Superior temporal gyrus (tissue), 1 donor: ENCODE data around the gene PHKA2.

ENCODE experiments used
- DNase-seq: peaks from one replicate; pipeline ENCODE4 v3.0.0-alpha.2; 2016; ENCODE audit errors: extremely low spot score

Gene PHKA2

DNA sequence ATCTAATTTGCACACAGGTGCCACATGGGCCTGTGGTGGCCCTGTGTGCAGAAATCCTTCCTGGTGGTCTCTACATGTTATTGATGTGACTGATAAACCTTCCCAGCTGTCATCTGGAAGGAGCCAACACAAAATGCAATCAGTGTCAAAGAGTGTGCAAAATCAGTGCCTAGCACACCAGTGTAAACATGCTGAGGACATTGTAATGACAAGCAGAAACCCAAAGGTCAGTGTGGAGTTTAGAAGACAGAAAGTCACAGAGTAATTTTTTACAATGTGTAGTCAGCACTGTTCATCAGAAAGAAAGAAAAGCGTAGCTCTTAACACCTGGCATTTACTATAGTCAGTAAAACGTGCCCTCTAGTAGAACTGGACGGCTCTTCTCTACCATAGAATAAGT, 50.3 kb downstream of the PHKA2 start:
- no peak for DNase-seq

DNA sequence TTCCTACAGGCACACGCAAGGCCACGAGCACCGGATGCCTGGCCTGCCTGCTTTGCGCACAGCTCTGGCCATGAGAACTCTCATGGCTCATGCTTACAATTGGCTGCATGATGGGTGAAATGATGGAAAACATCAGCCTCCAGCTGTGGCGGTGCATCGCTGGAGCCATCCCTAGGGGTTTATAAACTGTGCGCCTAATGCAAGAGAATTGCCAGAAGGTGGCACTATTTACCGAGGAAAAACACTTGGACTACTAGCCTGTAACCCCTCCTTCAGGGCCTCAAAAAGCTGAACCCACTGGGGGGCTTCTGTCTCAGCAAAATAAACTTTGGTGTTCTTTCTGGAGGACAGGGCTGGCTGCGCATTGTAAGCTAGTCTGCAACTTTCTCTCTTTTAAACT, 51.9 kb downstream of the PHKA2 start:
- peak; percentile 53 for DNase-seq

DNA sequence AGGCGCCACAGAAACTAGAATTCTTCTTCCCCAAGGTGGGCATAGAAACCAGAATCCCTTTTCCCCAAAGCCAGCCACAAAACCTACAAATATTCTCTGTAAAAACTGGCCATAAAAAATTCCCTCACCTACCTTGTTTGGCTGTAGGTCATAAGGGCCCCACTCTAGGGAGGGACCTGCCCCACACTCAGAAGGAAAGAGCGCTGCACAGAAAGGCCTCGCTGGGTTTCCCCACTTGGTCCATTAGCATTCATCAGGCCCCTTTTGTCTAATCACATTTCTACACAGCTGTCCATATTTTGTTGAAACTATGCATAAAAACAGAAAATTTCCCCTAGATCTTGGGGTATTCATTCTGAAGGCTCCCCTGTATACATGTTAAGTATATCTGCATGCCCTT, 54.1 kb downstream of the PHKA2 start:
- DNase-seq, result no peak

DNA sequence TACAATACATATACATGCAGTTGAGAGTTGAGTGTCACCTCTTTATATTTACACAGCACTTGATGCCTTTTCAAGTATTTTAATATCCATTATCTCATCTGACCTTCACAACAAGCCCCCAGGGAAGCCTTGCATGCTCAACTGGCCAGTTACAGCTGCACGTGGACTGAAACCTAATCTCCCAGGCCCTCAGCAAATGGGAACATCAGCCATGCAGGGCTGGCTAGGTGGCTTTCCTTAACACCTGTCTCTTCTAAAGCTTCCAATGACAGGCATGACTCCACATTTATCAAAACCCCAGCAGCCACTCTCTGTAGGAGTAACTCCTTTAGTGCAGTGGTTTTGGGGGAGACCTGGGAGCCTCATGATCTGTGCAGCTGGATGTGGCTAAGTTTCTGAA, 56.4 kb downstream of the PHKA2 start:
- DNase-seq, result no peak

DNA sequence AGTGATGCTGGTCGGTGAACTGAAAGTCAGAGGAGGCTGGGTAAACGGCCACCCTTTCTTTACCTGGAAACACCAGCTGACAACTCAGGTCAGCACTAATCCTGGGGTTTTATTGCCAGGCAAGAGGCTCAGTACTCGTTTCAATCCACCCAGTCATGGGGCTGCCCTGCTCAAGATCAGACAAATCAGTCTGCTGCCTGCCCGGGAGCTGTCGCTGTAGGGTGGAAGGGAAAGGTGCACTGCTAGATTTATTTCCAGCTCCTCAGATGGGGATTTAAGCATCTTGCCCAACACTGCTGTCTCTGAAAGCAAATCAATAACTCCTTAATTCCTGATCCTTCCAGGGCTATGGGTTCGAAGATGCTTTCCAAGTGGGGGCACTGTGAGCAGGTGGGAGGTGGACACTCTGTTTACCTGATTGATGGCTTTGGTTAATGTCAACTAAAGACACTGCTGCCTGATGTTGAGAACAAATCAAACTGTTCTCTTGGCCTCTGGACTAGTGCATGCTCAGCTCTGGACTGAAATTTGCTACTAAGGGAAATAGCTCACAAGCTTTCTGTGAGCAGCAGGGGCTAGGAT, 59.3 kb downstream of the PHKA2 start:
- DNase-seq, result no peak

DNA sequence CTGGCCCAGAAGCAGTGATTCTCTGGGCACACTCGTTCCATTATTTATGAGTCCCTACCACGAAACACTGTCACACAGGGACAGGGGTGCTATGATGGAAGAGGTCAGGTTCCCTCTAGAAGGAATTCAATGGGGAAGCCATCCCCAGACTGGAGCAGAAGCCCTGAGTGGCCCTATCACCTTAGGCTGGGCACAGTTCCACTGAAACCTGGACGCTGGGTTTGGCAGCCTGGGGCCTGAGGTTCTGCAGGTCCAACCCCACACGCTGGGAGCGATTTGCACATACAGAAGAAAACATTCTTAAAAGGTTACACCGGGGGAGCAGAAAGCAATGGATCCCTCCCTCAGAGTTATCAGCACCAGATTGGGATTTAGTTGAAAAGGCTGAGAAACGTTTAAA, 63.3 kb downstream of the PHKA2 start:
- DNase-seq, result no peak

DNA sequence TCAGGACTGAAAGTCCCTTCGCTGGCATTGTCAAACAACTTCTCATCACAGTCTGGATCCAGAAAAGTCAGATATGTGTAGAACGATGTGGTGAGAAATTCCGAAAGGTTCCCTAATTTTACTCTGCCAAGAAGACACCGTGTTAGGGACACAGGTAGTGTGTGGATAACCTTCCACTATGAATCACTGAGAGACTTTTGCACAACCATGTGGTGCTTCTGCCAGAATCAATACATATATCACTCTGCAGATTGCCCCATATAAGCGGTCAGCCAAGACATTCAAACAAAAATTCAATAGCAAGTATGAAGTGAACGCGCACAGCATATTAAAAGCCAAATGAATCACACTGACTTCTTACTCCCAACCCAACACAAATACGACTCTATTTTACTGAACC, 63.8 kb downstream of the PHKA2 start:
- DNase-seq, result no peak

DNA sequence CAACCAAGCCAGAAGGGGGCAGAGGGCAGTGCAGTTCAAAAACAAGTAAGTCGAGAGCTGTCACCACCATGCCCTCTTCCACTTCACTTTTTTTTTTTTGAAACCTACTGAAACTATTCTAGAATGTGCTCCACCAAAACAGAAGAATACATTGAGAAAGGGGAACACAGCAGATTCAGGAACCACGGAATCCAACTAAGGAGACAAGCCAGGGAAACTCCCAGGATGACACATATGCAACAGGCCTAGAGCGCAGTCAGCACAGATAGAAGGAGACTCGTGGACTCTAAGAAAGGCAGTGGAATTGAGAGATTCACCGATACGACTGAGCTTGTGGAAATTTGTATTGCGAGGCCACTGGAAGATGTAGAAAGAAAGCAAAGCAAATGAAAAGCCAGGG, 66.1 kb downstream of the PHKA2 start:
- DNase-seq, result no peak

DNA sequence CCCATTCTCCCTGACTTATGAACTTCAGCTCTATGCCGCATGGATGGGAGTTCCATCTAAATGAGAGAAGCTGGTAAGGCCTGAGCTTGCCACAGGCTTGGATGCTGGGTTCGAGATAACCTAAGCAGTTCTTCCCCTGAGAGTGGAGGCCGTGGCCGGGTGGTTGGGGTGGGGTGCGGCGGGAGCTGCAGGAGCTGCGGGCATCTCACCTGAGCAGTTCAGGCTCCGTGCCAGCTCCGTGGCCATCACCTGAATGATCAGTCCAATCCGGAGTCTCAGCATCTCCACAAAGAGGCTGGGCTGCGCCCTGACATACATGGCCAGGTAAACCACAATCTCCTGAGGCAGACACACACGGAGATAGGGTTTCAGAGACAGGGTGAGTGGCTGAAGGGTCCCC, 77.6 kb downstream of the PHKA2 start:
- no peak for DNase-seq

DNA sequence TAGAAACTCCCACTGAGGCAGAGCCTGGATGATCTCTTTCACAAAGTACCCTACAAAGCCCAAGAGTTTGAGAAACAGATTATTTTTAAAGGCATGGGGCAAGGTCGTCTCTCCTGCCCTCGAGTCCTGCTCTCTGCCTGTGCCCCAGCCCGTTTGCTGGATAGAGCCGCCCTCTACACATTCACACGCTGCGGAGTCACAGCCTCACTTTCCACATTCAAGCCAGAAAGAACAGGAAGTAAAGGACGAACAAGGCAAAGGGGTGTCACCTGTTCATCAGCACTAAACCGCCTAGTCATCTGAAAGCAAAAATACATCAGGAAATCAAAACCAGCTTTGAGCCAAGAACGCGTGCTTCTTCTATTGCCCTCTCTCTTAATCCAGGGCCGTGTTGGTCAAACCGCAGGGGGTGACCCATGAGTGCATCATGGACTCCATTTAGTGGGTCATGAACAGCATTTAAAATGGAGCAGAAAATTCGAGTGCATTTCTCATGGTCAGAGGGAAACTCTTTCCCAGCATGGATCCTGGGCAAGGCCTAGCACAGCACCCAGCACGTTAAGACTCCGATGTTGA, 83.4 kb downstream of the PHKA2 start:
- DNase-seq, result no peak

DNA sequence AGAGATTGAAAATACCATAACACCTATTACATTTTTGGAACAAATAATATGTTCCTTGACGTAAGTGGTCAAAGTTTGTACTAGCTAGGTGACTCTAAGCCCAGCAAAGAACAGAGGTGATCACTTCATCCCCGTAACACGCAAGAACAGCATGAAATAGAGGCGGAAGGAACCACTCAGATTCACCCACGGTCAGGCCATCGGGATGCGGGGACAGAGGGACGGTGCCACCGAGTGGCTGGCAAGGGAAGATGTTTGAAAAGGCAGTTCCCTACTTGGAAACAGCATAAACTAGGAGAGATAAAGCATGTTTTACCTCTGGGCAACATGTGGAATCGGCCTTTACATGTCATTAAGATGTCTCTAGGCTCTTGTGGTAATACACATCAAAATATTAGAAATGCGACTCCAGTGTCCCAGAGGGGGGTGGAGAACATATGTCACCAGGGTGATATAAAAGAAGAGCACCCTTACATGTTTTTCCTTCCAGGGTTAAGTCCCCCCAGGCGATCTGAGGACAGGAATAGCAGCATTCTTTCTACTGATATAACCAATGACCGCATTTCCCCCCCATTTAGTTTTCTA, 84.0 kb downstream of the PHKA2 start:
- DNase-seq, result peak; percentile 45

DNA sequence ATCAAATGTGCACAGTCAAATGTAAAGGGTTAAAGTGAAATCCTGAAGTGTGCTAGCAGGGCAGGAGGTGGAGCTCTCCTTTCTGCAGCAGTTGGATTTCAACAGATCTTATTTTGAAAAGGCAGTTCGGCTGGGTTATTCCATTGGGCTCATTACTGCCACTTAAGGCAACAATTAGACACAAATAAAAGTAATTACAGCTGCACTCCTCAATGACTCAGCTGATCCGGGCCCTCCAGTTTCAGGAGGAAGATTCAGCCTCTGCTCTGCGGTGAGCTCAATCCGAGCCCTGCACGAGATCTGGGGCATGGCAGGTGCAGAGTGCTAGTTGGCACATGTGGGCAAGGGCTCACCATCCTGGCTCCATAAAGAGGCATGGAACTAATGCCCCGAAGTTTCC, 85.4 kb downstream of the PHKA2 start:
- no peak for DNase-seq

DNA sequence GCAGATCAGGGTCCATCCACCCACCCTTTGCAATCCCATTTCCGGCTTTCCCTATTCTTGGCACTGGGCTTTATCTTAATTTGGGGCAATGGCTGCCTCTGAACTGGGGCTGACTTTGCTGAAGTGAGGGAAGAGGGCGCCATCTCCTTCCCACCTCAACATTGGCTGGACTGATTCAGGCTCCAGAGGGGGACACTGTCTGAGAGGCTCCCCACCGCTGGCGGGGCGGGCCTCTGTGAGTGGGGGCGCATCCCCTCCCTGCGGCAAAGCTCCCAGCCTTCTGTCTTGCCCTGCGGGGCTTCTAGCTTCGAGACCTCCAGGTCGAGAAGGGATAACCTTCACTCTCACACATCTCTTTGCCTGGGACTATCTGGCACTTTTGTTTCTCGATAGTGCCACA, 85.8 kb downstream of the PHKA2 start:
- no peak for DNase-seq

DNA sequence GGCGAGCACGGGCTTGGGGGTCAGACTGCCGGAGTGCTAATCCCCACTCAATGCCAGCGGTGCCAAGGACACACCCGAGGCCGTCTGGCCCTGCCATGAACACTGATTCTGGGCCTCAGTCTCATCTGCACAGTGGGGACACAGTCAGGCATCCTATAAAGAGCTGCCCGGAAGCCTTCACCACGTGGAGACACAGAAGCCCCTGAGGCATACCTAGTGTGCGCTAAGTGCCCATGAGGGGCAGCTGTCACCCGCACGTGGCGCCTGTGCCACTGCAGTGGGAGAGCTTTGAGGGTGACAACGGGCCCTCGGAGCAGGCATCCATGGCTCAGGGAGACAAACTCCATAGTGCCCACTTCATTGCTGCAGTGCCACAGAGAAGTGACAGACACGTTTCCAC, 86.3 kb downstream of the PHKA2 start:
- no peak for DNase-seq

DNA sequence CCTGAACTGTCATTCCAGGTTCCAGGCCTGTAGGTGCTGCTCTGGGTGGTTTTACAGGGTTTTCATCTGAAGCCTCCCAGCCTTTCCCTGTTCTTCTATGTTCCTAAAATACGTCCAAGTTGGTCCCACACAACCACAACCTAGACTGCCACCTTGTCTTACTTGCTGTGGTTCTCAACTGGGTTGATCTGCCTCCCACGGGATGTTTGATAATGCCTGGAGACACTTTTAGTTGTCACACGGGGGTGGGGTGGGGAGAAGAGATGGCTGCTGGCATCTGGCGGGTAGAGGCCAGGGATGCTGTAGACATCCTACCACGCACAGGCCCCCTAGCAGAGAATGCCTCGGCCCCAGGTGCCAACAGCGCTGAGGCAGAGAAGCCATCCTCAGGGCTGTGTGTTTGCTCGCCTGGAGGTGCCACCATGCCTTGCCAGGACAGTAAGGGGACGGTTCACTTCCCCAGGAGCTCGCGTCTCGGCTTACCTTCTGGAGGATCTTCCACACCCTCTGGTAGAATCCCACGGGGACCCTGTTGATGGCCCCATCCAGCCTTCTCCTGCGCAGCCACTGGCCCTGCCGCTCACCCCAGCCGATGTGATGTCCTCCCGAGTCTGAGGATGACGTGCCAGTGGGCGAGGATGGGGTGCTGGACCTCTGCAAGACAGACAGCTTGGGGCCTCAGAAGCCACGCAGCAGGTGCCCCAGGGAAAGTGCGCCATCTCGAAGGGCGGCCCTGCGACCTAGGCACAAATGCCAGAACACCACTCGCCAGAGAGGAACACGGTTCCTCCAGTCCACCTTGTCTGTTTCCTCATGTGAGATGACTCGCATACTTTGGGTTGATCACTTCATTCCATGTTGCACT, 87.0 kb downstream of the PHKA2 start:
- no peak for DNase-seq

DNA sequence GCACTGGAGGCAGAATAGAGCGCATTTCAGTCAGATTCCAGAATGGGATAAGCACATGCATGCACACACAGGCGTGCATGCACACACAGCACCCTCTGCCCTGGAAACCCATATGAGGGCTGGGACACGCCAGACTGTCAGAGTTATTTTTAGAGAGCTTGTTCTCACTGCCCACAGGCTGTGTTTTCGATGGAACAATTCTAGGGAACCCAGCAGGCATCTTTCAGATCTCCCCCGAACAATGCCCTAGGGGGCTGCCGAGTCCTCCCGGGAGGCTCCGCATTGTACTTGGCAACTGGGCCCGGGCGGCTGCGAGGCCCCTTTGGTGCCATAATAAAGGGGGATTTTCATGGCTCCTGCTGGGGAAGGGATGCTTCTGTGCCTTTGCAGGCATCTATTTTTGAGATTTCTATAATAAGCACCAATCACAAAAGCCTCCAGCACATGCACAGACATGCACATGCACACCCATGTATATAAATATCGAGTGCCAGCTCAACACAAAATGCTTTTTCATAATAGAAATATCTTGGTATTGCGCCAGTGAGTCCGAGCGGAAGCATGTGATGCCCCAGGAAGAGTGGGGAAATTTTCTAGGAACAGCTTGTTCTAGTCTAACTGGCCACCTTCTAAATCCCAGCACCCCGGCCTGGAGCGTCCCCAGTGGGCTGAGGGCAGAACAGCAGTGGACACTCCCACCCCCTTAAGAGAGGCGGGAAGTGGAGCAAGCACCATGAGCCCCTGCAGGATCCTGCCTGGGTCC, 88.5 kb downstream of the PHKA2 start:
- DNase-seq, result no peak

DNA sequence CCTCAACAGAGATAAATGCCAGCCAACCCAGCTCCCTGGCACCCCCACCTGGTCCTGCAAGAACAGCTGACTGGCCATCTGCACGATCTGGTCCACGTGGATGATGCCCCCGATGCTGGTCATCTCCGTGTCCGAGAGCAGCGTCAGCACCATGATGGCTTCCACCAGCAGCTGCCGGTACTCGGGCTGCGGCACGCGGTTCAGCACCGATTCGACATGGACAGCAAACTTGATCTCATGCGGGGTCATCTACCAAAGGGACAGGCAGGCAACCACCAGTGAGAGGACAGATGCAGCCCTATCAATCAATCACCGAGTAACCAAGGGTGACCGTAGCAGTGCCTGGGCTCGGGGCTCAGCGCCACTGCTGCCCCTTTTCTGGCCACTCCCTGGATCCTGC, 89.8 kb downstream of the PHKA2 start:
- no peak for DNase-seq

DNA sequence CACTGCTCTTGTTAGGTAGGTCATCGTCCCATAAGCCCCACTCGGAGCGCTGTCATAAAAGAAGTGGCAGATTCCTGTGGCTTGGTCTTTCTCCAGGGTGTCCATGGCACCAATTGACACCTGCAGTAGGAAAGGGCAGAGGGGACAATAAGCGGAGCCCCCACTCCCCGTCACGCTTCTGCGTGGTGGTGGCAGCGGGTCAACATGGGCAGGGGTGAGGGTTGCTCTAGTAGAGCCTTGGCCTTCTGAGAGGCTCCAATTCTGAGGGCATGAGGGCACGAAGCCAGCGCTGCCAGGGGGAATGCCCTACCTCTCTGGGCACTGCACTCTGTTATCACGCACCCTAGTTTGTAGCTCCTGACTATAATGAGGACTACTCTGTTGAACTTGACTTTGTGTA, 90.4 kb downstream of the PHKA2 start:
- no peak for DNase-seq

DNA sequence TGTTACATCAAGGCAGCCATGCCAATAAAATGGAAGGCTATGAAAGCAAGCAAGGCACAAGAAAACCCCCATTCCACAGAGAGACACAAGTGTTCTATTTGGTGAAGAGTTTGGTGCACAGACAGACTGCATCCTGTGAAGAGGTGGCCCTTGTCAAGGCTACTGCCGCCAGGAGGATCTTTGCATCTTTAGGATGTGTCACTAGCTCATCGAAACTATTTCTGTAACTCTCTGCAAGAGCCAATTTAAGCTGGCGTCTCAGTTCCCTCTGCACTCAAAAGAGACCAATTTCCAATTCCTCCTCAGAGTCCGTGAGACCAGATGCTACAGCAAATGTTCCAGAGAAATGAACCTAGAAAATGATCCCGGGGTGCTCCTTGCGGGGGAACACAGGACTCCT, 91.0 kb downstream of the PHKA2 start:
- no peak for DNase-seq

DNA sequence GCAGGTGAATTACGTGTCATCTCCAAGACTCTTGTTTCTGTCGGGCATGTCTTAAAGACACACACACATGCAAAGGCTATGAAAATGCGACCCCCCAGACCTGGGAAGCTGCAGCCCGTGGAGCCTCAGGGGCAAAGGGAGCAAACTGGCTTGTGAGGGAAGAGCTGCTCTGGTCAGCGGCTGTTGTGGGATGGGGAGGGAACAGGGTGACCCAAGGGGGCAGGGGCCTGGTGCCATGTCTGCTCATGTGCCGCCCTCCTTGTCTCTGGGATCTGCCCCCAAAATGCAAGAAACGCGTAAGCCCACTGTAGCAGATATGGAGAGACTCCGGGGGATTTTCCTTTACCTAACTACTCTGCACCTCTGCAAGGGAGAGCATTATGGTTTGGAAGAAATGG, 92.4 kb downstream of the PHKA2 start:
- DNase-seq, result no peak

DNA sequence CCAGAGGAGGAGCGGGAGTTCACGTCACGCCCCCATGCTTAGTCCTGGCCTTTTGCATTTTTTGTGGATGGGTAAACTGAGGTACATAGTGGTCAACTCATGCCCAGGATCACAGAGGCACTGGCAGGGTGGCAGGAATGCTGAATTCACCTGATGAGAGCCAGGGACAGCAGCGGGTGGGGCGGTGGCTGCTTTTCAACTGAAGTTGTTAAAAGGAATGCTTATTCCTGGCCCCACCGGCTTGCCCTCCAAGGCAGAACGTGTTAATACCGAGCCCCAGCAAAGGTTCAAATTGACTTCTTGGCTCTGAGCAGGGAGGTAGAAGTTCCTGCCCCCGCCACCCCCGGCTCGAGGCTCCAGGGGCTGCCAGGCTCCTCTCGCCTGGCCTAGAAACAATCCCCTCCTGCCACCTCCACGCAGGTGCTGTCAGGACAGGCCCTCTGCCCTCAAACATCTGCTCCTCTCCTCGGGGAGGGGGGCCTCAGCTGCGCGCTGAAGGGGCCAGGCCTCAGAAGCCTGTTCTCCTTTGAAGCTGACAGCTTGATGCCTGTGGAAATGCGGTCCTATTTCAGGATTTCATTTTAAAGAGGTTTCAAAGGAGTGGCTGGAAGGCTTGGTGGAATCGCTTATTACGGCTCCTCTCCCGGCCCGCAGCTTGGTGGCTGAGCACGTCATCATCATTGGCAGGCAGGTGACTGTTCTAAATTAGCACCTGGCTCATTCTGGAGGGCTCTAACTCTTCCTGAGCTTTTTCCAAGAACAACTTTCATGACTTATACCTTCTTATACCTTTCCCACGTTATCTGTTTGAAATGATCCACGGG, 93.0 kb downstream of the PHKA2 start:
- DNase-seq, result no peak

DNA sequence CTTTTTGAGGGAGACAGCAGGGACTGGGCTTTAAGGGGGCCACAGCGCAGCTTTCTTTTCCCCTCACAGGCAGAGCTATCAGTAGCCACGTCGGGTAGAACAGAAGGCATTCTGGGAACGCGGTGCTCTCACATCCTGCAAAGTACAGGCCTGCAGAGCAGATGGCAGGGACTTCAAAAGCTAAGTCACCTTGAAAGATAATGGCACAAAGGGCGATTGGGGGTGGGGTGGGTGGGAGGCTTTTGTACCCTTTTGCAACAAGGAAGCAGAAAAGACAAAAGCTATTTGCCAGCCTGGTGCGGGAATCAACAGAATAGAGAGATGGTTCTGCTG, 93.9 kb downstream of the PHKA2 start:
- no peak for DNase-seq
